ENCODE data around the gene WHRN.

WHRN gene

DNA sequence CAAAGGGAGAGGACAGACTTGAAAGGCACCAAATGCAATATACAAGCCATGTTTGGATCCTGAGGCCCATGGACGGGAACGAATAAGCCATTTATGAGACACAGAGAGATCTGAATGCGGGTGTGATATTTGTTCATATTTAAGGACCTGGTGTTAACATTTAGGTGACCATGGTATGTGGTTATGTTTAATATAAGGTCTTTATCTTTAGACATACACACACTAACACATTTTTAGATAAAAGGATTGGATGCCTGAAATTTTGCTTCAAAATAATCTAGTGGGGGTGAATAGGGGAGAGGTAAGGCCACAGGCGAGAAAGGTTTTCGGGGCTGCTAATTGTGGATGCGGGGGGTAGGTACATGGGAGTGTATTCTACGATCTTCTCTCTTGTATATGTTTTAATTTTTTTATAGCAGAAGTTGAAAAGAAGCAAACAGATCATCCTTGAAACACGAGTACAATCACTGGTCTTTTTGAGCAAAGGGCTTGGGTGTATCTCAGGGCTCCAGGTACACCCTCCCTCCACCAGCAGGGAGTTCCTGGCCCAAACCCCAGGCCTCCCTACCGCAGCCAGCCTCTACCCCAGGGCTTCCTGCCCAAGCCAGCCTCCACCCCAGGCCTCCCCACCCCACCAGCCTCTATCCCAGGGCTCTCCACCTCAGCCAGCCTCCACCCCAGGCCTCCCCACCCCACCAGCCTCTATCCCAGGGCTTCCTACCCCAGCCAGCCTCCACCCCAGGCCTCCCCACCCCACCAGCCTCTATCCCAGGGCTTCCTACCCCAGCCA is 129.7 kb downstream of the WHRN start:
- DNase-seq = no peak

DNA sequence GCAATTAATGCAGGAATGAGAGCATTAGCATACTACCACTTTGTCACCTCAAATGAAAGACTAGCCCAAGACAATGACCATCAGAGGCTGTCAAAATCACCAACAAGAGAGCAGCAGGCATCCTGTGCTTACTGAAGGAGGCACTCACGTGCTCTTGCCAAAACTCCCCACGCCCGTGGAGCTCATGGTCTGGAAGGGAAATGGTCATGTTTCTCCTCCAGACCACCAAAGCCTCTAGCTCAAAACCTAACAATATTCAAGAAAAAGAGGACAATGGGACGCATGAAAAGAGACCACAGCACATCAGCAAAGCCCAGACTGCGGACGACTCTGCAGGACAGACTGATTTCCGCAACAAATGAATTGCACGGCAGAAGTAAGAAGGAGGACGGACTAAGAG is 130.3 kb downstream of the WHRN start:
- no peak for DNase-seq

DNA sequence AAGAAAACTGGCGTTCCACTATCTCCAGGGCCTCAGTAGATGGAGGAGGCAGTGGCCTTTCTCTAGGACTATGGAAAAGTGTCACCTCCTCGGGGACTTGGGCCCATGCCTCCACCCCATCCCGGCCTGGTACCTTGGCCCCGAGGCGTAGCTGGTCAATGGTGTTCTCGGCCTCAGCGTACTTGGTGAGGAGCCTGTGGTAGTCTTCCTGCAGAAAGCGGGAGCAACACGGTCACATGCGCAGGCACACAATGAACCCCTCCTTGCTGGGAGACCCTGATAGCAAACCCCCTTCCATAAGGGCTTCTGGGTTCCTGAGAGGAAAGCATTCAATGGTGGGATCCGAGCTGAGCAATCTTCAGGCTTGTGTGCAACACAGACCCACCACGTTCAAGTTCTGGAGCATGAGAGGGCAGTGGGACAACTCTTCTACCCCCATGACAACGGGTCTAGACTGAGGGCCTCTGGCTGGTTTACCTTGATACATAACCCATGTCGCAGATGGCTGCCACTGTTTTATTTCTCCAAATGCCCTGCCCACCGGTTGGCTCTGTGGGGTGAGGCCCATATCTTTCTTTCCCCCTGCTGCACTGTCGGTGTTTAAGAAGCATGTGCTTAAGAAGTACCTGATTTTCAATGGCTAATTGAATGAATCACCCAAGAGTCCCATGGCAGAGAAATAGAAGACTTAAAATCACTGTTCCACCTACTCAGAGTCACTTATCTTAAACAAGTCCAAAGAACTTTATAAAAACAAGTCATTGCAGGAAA is 131.1 kb downstream of the WHRN start:
- no peak for DNase-seq

DNA sequence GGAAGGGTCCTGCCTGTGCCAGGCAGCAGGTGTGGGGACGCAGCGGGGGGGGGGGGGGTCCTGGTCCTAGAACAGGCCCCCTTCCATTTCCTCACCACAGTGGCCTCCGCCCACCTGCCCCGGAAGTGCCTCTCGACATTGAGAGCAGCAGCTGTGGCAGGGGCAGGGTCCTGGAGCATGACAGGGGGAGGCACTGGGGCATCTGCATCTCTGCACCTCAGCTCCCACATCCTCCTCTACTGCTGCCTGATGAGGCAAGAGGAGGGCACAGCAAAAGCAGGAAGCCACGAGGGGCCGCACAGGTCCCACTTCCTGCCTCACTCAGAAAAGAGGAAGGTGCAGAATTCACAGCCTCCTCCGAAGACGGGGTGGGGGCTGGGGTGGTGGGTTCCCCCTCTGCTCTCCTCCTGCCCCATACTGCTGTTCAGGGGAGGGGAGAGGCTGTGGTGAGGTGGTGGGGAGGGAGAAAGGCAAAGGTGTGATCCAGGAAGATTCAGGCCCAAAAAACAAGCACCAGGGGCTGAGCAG is 132.3 kb downstream of the WHRN start:
- peak; percentile 24 to 74 (median 50) for DNase-seq

DNA sequence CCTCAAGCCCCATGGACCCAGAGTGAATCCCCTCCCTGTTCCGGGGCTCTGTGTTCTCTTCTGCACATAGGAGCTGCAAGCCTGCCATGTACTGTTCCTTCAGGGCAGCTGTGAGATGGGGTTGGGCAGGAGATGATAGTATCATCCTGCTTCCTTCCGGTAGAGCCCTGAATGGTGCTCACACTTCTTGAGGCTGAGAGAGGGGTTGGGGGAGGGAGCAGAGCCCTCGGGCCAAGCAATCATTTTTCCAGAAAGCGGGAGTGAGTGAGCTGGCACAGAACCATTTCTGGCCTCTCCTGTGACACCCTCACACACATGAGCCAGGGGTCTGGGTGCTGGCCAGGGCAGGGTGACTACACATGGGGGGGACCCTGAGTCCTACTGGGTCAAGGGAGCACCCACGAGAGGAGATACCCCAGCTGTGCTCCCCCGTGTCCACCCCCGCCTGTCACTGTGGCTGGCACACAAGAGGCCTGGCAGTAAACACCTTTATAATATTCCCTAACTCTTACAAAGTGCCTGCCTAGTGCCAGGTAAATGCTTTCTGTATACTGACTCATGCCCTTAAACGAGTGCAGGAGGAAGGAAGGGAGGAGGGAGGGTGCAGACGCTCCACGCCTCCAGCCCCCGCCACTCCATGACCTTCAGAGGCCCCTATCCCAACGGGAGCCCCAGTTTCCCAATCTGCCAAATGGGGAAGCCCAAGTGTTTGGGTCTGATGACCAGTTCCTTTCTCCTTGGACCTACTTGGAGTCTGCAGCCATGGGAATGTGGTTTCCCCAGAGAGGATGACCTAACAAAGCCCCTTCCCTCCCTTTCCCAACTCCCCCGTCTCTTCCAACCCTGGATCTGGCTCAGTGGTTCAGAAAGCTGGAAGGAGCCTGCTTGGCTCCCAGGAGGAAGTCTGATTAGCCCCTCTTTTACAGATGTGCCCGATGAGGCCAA is 133.0 kb downstream of the WHRN start:
- peak in 1 of 4 experiments; percentile 10 for DNase-seq

DNA sequence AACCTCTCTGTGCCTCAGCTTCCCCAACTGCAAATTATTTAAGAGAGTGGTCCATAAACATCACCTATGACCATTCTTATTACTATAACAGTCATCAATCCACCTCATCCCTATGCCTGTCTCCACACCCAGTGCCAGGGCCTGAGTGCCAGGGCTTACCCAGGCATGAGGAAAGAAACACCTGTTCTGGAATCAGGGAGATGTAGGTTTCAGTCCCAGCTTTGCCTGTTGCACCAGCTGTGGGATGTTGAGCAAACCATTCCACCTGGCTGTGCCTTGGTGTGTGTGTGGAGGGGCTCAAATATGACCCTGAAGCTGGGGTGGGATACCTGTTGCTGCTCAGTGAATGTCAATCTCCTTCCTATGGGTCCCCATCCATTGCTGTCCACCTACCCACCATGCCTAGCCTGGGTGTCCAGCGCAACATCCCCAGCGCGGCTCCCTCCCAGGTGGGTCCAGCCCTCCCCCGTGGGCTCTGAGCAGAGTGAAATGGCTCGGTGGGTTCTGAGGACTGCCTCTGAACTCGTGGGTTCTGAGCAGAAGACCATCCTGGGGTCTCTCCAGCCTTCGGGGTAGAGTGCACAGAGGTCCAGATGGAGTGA is 133.8 kb downstream of the WHRN start:
- DNase-seq = no peak

DNA sequence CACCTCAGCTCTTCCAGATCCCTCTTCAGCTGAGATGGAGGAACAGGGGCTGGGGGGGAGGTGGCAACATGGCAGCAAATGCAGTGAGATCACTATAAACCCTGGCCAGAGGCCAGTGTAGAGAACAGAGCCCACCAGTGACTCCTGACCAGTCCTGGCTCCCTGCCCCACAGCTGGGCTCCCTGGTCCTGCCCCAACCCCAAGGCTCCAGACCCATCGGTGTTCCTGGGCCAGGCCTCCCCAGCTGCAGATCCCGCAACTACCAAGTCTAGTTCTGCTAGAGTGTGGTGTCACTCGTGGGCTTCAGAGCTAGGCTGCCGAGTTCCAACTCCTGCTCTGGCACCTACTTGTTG is 134.3 kb downstream of the WHRN start:
- DNase-seq = no peak

DNA sequence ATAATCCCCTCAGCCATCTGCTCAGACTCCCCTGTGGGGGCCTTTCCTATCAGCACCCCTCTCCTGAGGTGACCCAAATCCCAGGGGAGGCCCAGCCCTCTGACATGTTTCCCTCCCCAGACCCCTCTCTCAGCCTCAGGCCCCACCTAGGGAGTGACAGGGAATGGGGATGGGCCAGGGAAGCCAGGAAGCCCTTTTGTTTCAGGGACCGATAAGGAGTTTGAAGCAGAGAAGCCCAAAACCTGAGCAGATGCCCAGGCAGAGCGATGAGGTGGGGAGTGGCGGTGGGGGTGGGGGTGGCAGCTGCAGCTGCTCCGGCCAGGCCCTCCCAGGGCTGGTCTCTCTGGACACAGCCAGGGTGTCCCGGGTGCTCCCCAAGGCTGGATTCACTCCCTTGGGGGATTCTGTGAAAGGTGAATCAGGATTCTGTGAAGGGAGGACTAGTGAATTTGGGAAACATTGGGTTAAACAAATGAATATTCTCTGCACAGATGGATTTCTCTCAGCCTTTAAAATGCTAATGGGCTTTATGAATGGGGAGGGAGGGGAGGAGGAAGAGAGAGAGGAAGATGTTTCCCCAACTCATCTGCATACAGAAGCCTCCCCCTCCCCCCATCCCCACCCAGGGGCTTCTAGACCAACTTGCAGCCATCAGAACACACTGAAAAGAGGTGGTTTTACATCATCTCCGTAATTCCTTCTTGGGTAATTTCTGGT is 134.9 kb downstream of the WHRN start:
- no peak for DNase-seq

DNA sequence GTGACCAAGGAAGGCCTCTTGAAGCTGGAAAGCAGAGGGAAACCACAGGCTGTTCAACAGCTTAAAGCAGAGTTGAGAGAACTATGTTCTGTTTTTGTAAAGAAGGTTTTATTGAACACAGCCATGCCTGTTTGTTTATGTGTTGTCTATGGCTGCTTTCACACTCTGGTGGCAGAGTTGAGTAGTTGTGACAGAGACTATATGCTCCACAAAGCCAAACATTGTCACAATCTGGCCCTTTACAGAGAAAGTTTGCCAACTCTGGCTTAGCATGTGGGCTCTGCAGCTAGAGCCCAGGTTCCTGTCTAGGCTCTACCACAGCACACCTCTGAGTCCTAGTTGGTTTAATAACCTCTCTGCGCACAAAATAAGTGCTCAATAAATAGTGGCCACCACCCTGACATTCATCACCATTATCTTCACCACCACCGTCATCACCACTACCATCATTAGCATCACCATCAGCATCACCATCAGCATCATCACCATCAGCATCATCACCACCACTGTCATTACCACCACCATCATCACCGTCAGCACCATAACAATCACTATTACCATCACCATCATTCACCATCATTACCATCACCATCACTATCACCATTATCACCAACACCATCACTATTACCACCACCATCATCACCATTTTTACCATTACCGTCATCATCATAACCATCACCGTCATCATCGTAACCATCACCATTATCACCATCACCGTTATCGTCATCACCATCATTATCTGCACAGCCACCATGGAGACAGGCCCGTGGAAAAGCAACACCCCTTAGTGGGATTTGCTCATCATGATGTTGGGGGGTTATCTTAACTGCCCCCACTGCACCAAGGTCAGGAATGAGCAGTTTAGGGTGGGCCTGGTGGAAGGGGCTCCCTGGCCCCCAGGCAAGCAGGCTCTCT is 135.8 kb downstream of the WHRN start:
- DNase-seq = no peak

DNA sequence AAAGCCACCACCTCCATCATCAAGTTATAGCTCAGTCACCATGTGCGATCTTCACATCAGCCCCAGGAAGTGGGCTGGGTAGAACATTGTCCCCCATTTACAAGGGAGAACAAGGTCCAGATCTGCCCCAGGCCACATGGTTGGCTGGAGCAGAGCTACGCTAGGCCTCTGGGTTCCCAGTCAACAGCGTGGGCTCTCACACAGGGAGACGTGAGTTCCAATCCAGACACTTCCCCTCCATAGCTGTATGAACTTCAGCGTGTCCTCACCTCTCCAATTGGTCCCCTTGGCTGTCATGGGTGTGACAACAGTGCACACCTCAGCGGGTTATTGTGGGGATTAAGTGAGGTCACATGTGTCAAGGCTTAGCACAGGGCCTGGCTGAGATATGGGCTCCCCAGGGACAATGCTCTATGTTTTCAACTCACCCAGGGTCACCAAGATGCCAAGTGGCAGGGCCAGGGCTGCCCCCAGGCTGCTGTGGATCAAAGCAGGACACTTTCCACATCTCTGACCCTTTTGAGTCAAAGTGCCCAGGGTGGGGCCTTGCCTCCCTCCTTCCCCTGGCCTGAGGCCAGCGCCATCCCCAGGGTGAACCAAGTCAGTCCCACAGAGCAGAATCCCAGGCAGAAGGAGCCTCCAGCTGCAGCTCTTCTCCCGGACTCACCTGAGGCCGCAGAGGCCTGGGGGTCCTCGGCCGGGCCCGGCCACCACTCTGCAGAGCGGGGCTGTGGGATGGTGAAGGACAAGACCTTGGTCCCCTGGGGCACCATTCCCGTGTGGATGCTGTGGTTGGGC is 137.3 kb downstream of the WHRN start:
- no peak for DNase-seq

DNA sequence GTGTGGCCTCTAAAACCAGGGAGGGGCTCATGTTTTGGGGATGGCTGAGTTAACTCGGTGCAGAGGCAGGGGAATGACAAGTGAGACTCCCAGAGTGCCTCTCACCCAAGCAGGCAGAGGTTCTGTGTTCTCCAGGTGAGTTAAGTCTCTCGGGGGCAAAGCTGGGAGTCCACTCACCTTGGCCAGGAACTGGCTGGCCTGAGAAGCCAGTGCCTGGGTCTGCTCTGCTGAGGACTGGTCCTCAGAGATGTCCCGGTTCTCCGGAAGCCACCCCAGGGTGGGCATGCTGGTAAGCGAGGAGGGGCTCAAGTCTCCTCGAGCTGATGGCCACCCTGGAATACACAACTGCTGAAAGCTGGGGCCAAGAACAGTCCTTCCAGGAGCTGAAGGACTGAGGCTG is 137.9 kb downstream of the WHRN start:
- DNase-seq = no peak

DNA sequence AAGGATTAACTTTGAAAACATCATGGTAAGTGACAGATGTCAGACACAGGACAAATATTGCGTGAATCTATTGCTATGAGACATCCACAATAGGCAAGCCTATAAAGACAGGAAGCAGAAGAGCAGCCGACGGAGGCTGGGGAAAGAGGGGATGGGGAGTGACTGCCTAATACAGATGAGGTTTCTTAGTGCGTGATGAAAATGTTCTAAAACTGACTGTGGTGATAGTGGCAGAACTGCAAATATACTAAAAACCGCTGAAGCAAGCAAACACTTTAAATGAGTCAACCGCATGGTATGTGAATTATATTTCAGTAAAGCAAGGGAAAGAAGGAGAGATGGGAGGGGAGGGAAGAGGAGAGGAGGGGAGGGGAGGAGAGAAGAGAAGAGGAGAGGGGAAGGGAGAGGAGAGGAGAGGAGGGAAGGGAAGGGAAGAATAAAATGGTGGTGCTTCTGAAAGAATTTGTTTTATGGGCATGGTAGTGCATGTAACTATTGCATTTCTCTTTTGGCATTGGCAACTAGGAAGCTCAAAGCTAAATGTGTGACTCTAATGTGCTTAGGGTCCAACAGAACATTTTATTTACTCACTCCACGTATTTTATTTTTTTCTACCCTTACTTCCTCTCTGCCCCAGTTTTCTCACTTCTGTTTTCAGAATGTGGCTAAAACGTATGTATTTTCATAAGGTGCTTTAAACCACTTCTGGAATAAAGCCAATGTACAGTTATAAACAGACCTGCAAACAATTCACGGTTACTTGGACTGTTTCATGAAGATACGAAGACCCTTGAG is 138.7 kb downstream of the WHRN start:
- no peak for DNase-seq

DNA sequence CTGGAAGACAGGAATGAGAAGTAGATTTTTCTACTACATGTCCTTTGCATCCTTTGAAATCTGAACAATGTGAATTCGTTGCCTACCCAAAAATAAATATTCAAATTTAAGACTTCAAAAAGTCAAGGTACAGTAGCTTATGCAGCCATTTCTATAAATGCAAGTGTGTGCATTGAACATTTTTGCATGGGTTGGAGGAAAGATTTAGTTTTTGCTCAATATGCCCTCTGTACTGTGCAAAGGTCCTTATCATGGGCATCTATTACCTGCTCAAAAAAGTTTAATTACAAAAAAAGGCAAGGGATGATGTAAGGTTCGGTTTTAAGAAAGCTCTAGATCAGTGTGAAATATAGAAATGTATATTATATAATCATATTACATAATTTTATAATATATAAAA is 140.1 kb downstream of the WHRN start:
- no peak for DNase-seq

DNA sequence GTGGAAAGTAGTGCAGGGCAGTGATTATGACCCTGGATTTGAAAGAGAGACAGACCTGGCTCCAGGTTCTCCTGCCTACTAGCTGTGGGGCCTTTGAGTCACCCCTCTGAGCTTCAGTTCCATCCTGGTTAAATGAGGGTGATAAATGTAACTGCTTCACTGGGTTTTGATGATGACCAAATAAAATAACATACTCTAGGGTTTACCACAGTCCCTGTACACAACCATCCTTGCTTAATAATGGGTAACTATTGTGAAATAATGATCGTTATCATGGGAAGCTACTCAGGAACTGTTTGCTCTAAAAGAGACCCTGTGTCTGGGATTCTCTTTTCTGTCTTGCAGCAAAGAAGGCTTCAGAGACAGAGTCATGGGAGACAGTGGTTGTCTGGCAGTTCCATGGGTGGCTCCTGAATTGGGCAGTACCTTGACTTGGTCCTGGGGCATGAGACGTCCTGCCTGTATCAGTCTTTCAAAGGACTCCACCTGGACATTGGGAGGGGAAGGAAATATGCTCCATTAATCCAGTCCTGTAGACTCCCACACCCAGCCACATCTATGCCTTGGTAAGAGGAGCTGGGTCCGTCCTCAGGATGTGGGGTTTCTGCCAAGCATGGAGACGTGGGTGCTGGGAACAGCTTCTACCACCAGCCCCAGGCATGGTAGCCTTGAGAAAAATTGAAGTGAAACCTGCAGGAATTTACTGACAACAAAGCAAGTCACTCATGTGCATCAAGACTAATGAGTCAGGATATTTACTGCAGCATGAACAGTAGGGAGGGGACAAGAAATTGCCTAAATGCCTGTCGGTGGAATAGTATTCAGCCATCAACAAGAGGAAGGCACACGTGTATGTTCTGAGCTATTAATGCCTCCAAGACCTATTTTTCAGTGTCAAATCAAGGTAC is 140.9 kb downstream of the WHRN start:
- no peak for DNase-seq

DNA sequence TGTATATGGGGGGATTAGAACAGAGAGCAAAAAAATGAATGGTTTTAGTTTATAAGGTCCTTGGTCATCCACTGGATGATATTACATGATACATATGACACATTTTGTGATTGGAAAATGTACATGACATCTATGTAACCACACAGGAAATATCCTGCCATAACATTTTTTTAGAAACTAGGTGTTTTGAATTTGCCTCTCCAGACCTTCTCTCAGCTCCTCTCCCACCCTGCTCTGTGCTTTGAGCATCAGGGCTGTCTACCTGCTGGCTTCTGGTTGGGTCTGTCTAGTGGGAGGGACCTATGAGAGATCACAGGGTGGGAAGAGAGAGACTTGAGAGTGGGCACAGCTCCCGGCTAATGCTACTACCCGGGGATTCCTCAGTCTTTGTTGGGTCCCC is 141.8 kb downstream of the WHRN start:
- DNase-seq = no peak

DNA sequence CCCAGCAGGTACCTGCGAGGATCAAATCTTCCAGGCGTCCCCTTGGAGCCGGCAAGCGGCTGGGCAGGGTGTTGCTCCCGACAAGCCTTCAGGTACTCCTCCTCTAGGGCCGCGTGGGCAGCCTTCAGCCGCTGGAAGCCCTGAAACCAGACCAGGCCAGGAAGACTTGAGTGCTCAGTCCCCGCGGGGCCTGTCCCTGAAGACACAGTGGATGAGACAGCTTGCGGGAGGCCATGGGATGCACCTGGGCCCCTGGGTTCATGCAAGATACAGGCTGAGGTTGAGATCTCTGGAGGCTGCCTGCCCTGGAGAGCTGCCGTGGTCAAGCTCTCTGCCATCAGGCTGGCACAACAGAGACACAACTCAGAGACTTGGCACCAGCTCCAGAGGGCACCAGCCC is 142.9 kb downstream of the WHRN start:
- no peak for DNase-seq

DNA sequence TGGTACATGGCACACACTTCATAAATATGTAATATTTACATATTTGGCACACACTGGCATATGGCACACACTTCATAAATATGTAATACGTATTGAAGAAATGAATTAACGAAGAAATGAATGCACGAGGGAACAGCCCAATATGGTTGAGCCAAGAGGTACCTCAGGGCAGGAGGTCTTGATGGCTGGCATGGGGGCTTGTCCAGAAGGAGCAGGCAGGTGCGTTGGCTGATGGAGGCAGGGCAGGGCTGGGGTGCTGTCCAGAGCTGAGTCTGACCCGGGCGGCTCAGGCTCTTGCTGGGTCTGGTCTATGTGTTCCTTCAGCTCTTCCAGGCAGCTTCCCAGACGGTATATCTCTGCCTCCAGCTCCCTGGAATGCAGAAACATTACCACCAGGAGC is 143.7 kb downstream of the WHRN start:
- no peak for DNase-seq

DNA sequence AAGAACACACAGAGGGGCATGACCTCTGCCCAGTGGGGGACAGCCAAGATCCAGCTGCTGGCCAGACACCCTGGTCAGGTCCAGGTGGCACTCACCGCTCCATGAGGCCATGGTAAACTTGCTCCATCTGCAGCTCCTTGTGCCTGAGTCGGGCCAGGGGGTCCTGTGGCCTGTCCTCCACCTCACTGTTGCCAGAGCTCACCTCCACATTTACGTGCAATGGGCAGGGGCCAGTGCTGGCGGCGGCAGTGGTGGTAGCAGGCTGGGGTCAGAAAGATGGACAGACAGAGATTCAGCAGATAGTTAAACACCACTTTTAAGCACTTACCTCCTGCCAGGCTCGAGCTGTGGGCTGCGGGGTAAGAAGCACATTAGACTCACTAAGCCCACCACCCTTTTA is 145.5 kb downstream of the WHRN start:
- no peak for DNase-seq
